ENCODE measurements around the gene MAVS.
"Not testable (repeated sequence)": the region's sequence is repeated elsewhere in the genome, so short reads cannot be mapped to it uniquely, and the experiment has no call there.

Gene MAVS

DNA sequence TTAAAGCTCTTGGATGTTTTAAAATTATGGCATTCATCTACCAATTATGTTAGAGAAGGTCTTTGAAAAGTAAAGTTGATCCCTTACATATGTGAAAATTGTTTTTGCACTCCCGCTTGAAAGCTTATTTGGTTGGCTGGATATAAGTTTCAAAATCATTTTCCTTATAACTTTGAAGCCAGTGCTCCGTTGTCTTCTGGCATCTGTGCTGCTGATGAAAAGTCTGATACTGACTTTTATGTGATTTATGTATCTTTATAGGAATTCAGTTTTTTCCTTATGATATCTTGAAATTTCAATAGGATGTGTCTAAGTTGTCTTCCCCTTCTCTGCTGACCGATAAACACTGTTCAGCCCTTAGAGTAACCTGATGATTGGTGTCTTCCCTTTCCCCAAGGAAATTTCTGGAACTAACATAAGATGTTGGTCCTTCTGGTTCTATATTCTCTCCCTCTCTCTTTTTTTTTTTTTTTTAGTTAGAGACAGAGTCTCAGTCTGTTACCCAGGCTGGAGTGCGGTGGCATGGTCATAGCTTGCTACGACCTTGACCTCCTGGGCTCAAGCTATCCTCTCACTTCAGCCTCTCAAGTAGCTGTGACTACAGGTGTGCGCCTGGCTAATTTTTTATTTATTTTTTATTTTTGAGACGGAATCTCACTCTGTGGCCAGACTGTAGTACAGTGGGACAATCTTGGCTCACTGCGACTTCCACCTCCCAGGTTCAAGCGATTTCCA lies 55.2 kb downstream of the MAVS start:
- POLR2A ChIA-PET (ENCODE audit: low non-redundant PET) = no interaction called here

DNA sequence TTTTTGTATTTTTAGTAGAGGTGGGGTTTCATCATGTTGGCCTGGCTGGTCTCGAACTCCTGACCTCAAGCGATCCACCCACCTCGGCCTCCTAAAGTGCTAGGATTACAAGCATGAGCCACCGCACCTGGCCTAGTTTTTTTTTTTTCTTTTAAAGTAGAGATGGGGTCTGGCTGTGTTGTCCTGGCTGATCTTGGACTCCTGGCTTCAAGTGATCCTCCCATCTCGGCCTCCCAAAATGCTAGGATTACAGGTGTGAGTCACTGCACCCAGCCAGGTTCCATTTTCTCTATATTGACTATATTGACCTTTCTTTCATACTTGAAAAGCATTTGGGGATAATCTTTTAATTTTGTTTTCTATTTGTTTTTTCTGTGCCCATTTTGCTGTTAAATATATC lies 55.8 kb downstream of the MAVS start:
- no peak for DNase-seq (ENCODE audit: low spot score)
- H3K27ac ChIP-seq = peak overlapping the region; percentile 33
- ChIA-PET POLR2A (ENCODE audit: low non-redundant PET) (no interaction called here), CTCF (no interaction called here)
- TF ChIP-seq CTCF (conservative IDR thresholded peaks at IDR 0.05; ENCODE audit: low read depth) = no peak

More for the DNA sequence above, 55.2 kb downstream of the MAVS start:
- CTCF ChIA-PET = no interaction called here
- TF ChIP-seq CTCF (conservative IDR thresholded peaks at IDR 0.05; ENCODE audit: low read depth) = no peak
- DNase-seq (ENCODE audit: low spot score) = no peak
- H3K27ac ChIP-seq = peak overlapping the region; percentile 33

DNA sequence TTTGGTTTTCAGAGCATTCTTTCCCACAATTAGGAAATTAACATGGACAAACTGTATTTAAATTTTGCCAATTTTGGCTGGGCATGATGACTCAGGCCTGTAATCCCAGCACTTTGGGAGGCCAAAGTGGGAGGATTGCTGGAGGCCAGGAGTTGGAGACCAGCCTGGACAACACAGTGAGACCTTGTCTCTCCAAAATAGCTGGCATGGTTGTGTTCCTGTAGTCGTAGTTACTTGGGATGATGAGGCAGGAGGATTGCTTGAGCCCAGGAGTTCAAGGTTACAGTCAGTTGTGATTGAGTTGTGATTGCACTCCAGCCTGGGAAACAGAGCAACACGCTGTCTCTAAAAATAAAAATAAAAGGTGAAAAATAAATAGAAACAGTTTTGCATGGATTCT lies 57.6 kb downstream of the MAVS start:
- DNase-seq (ENCODE audit: low spot score) = no peak
- TF ChIP-seq CTCF (conservative IDR thresholded peaks at IDR 0.05; ENCODE audit: low read depth) = no peak
- ChIA-PET POLR2A (ENCODE audit: low non-redundant PET) (no interaction called here), CTCF (no interaction called here)
- peak overlapping the region; percentile 71; the same call in 1 of the 2 replicates for H3K27ac ChIP-seq

GRCh38 chr20:3904857-3905256 lies 58.2 kb downstream of the MAVS start:
- H3K27ac ChIP-seq = peak overlapping the region; percentile 0; the same call in 1 of the 2 replicates
- POLR2A ChIA-PET (ENCODE audit: low non-redundant PET) = no interaction called here
- no peak for DNase-seq (ENCODE audit: low spot score)
- CTCF ChIA-PET = no interaction called here
- TF ChIP-seq CTCF (conservative IDR thresholded peaks at IDR 0.05; ENCODE audit: low read depth) = no peak

DNA sequence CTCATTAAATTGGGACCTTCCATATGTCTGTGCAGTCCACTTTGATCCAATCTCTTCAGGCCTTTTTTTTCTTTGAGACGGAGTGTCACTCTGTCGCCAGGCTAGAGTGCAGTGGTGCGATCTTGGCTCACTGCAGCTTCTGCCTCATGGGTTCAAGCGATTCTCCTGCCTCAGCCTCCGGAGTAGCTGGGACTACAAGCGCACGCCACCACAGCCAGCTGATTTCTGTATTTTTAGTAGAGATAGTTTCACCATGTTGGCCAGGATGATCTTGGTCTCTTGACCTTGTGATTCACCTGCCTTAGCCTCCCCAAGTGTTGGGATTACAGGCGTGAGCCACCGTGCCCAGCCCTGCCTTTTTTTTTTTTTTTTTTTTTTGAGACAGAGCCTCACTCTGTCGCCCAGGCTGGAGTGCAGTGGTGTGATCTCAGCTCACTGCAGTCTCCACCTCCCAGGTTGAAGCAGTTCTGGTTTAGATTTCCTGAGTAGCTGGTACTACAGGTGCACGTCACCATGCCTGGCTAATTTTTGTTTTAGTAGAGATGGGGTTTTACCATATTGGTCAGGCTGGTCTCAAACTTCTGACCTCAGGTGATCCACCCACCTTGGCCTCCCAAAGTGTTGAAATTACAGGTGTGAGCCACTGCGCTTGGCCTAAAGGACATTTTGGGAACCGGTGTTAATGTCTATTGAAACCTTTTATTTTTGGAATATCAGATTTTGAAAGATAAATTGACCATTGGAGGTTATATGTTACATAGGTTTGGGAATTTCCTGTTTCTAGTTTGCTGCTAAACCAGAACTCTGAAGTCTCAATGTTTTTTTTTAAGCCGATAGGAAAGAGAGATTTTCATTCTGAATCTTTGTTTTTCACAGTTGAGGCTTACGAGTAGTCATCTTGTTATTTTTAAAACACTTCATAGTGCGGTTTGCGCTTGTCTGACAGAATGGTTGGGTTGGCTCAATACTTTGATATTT lies 60.4 kb downstream of the MAVS start:
- CTCF ChIA-PET; DNase-seq (ENCODE audit: low spot score); POLR2A ChIA-PET (ENCODE audit: low non-redundant PET): not testable (repeated sequence)
- peak overlapping the region; percentile 15; the same call in 1 of the 2 replicates for H3K27ac ChIP-seq

GRCh38 chr20:3908667-3909066 lies 62.0 kb downstream of the MAVS start:
- no peak for DNase-seq (ENCODE audit: low spot score)
- no peak for TF ChIP-seq CTCF (conservative IDR thresholded peaks at IDR 0.05; ENCODE audit: low read depth)
- POLR2A ChIA-PET (ENCODE audit: low non-redundant PET) = no interaction called here
- CTCF ChIA-PET = no interaction called here
- H3K27ac ChIP-seq = no peak overlapping the region

- no peak for DNase-seq (ENCODE audit: low spot score)
- CTCF ChIA-PET = no interaction called here
- H3K27ac ChIP-seq = no peak overlapping the region
- no peak for TF ChIP-seq CTCF (conservative IDR thresholded peaks at IDR 0.05; ENCODE audit: low read depth)
- POLR2A ChIA-PET (ENCODE audit: low non-redundant PET) = no interaction called here
Measured at GRCh38 chr20:3909952-3910366, 63.3 kb downstream of the MAVS start.
